Measurements from ENCODE around the gene CASP6.
A peak's percentile ranks its signal among the peaks of the same experiment; 100 is the strongest.

The CASP6 gene

DNA sequence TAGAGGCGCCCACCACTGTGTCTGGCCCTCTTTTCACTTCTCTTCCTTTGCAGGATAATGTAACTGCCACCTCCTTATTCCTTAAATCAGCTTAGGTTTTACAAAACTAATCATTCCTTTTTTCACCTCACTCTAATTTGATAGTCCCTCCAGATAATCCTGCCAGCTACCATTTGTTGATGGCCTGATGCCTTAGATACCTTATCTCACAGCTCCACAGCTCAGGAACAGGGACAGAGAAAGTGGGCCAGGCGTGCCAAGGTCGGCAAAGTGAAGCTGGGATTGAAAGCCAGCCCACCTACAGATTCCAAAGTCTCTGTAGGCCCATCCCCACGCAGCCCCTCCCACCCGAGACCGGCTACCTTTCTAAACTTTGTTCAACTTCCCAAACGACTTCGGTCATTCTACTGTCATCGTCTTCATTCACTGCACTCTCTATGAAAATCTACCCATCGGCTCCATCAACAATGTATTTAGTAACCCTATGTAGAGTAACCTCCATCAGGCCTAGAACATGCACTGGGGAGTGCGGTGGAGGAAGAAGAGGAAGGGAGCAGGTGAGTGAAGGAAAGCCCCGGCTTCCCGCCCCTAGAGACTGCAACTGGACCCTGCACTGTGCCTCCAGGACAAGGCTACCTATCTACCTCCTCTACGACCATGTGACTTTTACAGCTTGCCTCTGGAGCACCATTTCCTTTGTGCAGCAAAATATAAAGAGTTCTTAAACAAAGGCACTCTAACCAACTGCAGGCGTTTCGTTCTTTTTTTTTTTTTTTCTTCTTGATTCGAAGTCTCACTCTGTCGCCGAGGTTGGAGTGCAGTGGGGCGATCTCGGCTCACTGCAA lies 1.5 kb downstream of the CASP6 start:
- peak in 1 of 2 donors; percentile 11 for DNase-seq (ENCODE audit: low read depth in 2 of 2)
- H3K4me3 ChIP-seq (replicated peaks in 1 of 2; ENCODE audit: low read depth in 2 of 2, low read length in 2 of 2) = peak overlapping the region; percentile 87 to 91
- TF ChIP-seq, protein P1, sequence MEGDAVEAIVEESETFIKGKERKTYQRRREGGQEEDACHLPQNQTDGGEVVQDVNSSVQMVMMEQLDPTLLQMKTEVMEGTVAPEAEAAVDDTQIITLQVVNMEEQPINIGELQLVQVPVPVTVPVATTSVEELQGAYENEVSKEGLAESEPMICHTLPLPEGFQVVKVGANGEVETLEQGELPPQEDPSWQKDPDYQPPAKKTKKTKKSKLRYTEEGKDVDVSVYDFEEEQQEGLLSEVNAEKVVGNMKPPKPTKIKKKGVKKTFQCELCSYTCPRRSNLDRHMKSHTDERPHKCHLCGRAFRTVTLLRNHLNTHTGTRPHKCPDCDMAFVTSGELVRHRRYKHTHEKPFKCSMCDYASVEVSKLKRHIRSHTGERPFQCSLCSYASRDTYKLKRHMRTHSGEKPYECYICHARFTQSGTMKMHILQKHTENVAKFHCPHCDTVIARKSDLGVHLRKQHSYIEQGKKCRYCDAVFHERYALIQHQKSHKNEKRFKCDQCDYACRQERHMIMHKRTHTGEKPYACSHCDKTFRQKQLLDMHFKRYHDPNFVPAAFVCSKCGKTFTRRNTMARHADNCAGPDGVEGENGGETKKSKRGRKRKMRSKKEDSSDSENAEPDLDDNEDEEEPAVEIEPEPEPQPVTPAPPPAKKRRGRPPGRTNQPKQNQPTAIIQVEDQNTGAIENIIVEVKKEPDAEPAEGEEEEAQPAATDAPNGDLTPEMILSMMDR (IDR thresholded peaks at IDR 0.05; ENCODE audit: low read depth, low read length) = no peak

DNA sequence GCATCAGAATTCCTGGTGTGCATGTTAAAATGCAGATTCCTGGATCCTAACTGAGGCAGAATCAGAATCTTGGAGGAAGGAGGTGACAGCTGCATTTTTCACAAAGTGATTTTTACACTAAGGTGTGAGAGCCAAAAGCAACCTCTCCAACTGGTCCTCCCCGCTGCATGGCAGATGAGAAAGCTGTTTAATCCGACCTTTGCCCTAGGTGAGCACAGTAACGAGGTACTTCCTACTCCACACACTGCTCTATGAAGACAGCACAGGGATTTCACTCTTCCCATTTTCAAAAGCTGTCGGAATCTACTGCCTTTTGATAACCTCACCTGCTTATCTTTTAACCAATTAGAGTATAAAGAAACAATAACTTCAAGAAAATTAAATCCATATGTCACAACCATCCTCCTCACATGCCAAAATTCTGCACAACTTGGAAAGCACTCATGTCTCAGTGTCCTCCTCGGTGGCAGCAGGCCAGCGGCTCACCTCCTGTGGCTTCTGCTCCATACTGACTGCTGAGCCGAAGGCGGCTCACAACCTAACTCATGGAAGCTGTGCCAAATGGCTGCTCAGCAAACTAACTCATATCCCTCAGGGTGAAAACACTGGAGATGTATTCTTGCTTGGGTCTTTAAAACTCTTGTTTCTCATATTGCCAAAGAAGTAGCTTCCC lies 3.6 kb downstream of the CASP6 start:
- no peak overlapping the region for H3K4me3 ChIP-seq (replicated peaks in 1 of 2; ENCODE audit: low read depth in 2 of 2, low read length in 2 of 2)
- TF ChIP-seq, protein P1 (IDR thresholded peaks at IDR 0.05; ENCODE audit: low read depth, low read length) = no peak
- no peak for DNase-seq (ENCODE audit: low read depth in 2 of 2)

DNA sequence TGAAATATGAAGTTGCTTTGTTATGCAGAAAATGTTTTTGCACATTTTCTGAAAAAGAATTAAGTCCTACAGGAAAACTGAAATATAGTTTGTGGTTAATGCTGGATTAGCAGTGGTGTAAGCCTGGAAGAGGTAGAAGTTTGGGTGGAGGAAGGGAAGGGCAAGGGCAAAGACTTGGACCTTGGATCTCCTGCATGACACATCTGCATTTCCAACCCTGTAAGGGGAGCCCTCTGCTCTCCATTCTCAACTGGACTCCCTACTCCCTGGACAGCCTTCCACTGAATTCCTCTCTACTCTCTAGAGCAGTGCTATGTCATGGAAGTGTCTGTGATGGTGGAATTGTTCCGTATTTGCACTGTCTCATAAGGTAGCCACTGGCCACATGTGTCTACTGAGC lies 4.6 kb downstream of the CASP6 start:
- no peak for DNase-seq (ENCODE audit: low read depth in 2 of 2)
- no peak overlapping the region for H3K4me3 ChIP-seq (replicated peaks in 1 of 2; ENCODE audit: low read depth in 2 of 2, low read length in 2 of 2)
- TF ChIP-seq, protein P1 (IDR thresholded peaks at IDR 0.05; ENCODE audit: low read depth, low read length) = no peak

DNA sequence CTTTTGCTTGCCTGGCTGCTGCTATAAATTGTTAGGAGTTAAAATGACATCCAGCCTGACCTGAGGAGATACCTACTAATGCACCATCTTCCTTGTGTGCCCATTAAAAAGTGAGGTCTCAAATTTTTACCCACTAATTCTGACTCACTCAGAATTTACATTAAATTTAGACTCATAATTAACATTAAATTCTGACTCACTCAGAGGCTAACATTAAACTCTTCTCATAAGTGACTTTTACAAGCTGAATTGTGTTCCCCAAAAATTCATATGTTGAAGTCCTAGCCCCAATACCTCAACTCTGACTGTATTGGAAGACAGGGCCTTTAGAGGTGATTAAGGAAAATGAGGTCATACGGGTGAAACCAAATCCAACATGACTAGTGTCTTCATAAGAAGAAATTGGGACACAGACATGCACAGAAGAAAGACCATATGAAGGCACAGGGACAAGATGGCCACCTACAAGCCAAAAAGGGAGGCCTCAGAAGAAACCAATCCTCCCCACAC lies 11.8 kb downstream of the CASP6 start:
- TF ChIP-seq, protein P1 (IDR thresholded peaks at IDR 0.05; ENCODE audit: low read depth, low read length) = no peak
- DNase-seq (ENCODE audit: low read depth in 2 of 2) = no peak
- no peak overlapping the region for H3K4me3 ChIP-seq (replicated peaks in 1 of 2; ENCODE audit: low read depth in 2 of 2, low read length in 2 of 2)

DNA sequence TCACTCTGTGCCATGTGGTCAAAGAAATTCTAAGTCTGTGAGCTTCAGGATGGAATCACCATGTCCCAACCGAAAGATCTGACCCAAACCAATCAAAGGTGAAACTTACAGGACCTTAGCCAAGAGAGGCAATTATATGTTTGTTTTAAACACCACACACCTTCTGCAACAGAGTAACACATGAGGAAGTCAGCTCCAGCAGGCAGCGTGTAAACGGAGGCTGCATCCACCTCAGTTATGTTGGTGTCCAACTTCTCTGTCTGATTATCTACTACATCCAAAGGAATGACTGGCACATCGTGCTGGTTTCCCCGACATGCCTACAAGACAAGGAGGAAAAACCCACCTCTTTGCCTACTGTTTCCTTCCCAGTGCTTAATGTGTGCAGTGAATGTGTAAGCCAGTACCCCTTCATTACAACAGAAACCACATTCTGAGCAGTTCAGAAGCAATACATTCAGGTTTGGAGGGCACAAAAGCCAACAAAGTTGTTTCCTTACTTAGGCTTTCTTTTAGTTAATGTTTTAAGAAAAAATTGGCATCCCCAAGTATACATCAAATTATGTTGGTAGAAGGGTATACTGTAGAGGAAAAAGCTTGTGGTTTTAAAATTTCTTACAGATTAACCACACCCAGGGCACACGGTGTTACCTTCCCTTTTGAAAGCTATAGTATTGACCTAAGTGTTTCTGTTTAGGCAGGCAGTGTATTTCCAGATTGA lies 12.4 kb downstream of the CASP6 start:
- DNase-seq (ENCODE audit: low read depth in 2 of 2) = no peak
- TF ChIP-seq, protein P1 (IDR thresholded peaks at IDR 0.05; ENCODE audit: low read depth, low read length) = no peak
- no peak overlapping the region for H3K4me3 ChIP-seq (replicated peaks in 1 of 2; ENCODE audit: low read depth in 2 of 2, low read length in 2 of 2)

DNA sequence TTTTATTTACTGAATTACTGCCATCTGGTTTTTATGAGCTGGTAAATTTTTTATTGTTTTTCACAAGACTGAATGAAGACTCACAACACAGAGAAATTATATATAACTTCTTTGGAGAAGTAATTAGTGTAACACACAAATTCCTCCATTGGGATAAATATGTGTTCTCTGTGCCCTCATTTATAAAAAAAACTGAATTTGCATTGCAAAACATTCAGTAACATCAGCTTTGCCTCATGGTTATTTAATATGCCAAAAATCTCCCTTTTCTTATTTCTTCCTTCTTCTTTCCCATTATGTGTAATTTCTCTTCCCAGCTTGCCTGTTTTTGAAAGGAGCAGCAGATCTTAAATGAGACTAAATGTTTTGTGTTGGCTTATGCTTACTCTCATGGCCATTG lies 18.5 kb downstream of the CASP6 start:
- no peak overlapping the region for H3K4me3 ChIP-seq (replicated peaks in 1 of 2; ENCODE audit: low read depth in 2 of 2, low read length in 2 of 2)
- TF ChIP-seq, protein P1 (IDR thresholded peaks at IDR 0.05; ENCODE audit: low read depth, low read length) = no peak
- DNase-seq (ENCODE audit: low read depth in 2 of 2) = no peak
